HG03558 (cell line): Measurements from ENCODE around the gene SASH1.

Experiments
- ATAC-seq: cut with Tn5 transposase; IDR thresholded peaks from one replicate; pipeline ENCODE4 v1.9.1; 2021; ENCODE audit warnings: moderate number of reproducible peaks; ENCODE audit not compliant: unreplicated experiment; ENCODE audit errors: extremely low read depth

The SASH1 gene

DNA sequence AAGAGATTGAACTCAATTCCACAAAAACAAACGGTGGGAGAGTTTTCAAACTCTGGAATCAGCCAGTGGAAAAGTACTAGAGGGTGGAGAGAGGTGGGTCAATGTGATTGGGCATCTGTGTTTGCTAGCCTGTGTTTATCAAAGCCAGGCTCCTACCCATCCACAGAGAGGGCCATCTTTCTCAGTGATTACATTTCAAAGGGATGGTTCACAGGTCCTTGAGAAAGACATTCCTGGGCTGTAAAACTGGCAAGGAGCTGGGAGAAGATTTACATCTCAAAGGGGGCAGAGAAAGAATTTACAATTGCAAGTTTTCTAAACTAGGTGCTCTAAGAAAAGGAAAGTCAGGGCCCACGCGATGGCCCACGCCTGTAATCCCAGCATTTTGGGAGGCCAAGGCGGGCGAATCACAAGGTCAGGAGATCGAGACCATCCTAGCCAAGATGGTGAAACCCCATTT is 257.4 kb downstream of the SASH1 start:
- ATAC-seq: no peak
